ENCODE data around the gene USP17L5. TPM values are rescaled to one million over a fixed set of nuclear protein-coding genes. Genes with fewer than 3 reads are reported as not detected.
"Not testable (repeated sequence)": the region's sequence is repeated elsewhere in the genome, so short reads cannot be mapped to it uniquely, and the experiment has no call there.

Gene USP17L5
- total RNA-seq, 1 donor = not detected

DNA sequence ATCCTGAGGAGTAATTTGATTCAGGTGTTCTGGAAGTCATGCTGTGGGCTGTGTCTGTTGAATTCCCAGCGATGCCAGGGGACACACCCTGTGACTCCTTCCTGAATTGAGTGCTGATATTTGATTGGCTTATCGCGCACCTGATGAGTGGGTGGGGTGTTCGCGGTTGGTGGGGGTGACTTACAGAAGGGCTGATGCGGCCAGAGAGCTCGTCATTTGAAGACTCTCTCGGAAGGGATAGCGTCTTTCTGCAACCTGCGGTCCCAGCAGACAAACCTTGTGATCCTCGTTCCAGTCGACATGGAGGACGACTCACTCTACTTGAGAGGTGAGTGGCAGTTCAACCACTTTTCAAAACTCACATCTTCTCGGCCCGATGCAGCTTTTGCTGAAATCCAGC, 23.6 kb downstream of the USP17L5 start, which contains the start of gene USP17L30:
TSS of gene USP17L30 (plus strand) at position 301 of the 400 bp plus-strand sequence. CDS start at position 301, 0 bp downstream.
- not testable (repeated sequence) for H3K36me3 ChIP-seq (ENCODE audit: insufficient read depth, low read length); H3K27ac ChIP-seq (ENCODE audit: low read depth, low read length); H3K4me1 ChIP-seq (ENCODE audit: insufficient read depth, low read length); H2AFZ ChIP-seq (ENCODE audit: low read length); H3K4me2 ChIP-seq (ENCODE audit: insufficient read depth, low read length); DNase-seq (ENCODE audit: insufficient read length, low spot score, missing footprints); H3K4me3 ChIP-seq (ENCODE audit: insufficient read depth, low read length); H4K20me1 ChIP-seq (ENCODE audit: insufficient read depth, low read length); H3K79me2 ChIP-seq (ENCODE audit: insufficient read depth, low read length); H3K9me3 ChIP-seq (ENCODE audit: low read depth, low read length); H3K27me3 ChIP-seq (ENCODE audit: insufficient read depth, low read length)

DNA sequence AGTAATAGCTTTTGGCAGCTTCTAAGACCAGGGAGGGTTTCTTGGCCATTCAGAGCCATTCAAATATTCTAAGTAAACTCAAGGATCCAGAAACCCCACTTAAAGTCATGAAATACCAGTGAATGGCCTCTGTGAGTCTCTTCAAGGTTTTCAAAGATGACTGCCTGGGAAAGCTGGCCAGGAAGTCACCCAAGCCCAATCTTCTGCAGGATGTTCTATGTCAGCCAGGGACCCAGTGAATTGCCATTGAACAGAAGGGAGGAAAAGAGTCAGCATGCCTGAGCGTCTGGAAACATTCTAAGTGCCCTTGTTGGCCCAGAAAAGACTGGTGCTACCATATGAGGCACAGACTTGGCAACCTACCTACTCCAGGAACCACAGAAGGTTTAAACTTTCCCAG, 40.7 kb downstream of the USP17L5 start:
- not testable (repeated sequence) for H3K79me2 ChIP-seq (ENCODE audit: insufficient read depth, low read length); H3K27ac ChIP-seq (ENCODE audit: low read depth, low read length); H2AFZ ChIP-seq (ENCODE audit: low read length); H4K20me1 ChIP-seq (ENCODE audit: insufficient read depth, low read length); H3K36me3 ChIP-seq (ENCODE audit: insufficient read depth, low read length); H3K4me2 ChIP-seq (ENCODE audit: insufficient read depth, low read length); H3K4me3 ChIP-seq (ENCODE audit: insufficient read depth, low read length); H3K9me3 ChIP-seq (ENCODE audit: low read depth, low read length); H3K4me1 ChIP-seq (ENCODE audit: insufficient read depth, low read length); H3K27me3 ChIP-seq (ENCODE audit: insufficient read depth, low read length)
- peak; percentile 2 for DNase-seq (ENCODE audit: insufficient read length, low spot score, missing footprints)

DNA sequence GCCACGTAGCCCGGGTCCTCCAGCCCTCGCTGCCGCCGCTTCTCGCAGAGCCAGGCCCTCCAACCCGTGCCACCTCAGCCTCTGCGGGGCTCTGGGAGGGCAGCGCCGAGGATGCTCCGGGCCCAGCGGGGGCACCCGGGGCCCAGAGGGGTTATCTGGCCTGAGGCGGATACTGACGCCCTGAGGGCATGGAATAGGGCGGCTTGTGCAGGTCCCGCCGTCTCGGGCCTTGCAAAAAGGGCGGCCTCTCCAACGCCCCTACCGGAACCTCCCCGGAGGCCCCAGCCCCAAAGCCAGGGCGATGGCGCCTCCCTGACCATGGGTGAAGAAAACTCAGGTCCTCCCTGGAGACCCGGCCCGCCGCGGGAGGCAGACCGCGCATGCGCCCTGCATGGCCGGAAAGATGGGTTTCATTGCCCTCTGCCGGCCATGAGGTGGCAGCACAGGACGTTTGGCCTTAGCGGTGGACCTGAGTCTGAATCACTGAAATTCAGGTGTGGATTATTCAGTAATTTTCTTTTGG, 41.9 kb downstream of the USP17L5 start:
- peak overlapping the region; percentile 47 for H2AFZ ChIP-seq (ENCODE audit: low read length)
- H3K27me3 ChIP-seq (ENCODE audit: insufficient read depth, low read length); H4K20me1 ChIP-seq (ENCODE audit: insufficient read depth, low read length); H3K4me1 ChIP-seq (ENCODE audit: insufficient read depth, low read length); H3K27ac ChIP-seq (ENCODE audit: low read depth, low read length); H3K36me3 ChIP-seq (ENCODE audit: insufficient read depth, low read length); H3K4me2 ChIP-seq (ENCODE audit: insufficient read depth, low read length); H3K9me3 ChIP-seq (ENCODE audit: low read depth, low read length); H3K79me2 ChIP-seq (ENCODE audit: insufficient read depth, low read length): not testable (repeated sequence)
- H3K4me3 ChIP-seq (ENCODE audit: insufficient read depth, low read length) = peak overlapping the region; percentile 39
- DNase-seq (ENCODE audit: insufficient read length, low spot score, missing footprints) = peak; percentile 22

DNA sequence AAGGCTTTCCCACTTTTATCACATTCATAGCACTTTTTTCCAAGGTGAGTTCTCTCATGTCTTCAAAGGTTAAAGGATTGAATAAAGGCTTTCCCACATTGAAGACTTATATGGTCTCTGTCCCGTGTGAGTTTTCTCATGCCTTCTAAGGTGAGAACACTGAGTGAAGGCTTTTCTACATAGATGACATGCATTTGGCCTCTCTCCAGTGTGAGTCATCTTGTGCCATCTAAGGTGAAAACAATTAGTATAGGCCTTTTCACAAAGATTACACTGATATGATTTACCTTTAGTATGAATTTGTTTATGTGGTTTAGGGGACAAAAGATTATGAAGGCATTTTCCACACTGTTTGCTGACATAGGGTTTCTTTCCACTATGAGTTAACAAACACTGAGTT, 44.9 kb downstream of the USP17L5 start:
- Histone ChIP-seq H3K4me1 (ENCODE audit: insufficient read depth, low read length) (no peaks in the 10 kb centered on the region), H3K79me2 (ENCODE audit: insufficient read depth, low read length) (no peaks in the 10 kb centered on the region), H3K27me3 (ENCODE audit: insufficient read depth, low read length) (no peaks in the 10 kb centered on the region), H3K4me2 (ENCODE audit: insufficient read depth, low read length) (no peak overlapping the region), H2AFZ (ENCODE audit: low read length) (no peak overlapping the region), H3K4me3 (ENCODE audit: insufficient read depth, low read length) (no peak overlapping the region), H3K27ac (ENCODE audit: low read depth, low read length) (no peak overlapping the region), H4K20me1 (ENCODE audit: insufficient read depth, low read length) (no peaks in the 10 kb centered on the region), H3K9me3 (ENCODE audit: low read depth, low read length) (no peaks in the 10 kb centered on the region), H3K36me3 (ENCODE audit: insufficient read depth, low read length) (no peaks in the 10 kb centered on the region)
- TF ChIP-seq, protein P1, sequence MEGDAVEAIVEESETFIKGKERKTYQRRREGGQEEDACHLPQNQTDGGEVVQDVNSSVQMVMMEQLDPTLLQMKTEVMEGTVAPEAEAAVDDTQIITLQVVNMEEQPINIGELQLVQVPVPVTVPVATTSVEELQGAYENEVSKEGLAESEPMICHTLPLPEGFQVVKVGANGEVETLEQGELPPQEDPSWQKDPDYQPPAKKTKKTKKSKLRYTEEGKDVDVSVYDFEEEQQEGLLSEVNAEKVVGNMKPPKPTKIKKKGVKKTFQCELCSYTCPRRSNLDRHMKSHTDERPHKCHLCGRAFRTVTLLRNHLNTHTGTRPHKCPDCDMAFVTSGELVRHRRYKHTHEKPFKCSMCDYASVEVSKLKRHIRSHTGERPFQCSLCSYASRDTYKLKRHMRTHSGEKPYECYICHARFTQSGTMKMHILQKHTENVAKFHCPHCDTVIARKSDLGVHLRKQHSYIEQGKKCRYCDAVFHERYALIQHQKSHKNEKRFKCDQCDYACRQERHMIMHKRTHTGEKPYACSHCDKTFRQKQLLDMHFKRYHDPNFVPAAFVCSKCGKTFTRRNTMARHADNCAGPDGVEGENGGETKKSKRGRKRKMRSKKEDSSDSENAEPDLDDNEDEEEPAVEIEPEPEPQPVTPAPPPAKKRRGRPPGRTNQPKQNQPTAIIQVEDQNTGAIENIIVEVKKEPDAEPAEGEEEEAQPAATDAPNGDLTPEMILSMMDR (IDR thresholded peaks at IDR 0.05; ENCODE audit: extremely low read depth, low read depth, low read length) = no peak
- DNase-seq (ENCODE audit: insufficient read length, low spot score, missing footprints) = no peak

DNA sequence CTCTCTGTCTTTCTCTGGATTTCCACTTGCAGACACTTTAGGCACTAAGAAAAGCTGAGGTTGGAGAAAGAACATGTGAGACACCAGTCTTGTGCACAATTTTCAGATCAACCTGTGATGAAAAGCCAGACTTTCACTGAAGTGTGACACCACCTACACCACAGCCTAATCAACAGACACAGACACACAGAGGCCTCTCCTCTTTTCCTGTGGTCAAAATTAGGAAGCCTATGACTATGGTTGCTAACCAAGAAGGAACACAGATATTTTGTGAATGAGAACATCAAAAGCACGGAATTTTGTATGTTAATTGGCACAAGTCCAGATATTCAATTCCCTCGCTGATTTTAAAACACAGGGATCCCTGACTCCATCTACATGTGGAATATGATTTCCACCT, 49.8 kb downstream of the USP17L5 start:
- not testable (repeated sequence) for H3K27me3 ChIP-seq (ENCODE audit: insufficient read depth, low read length); H3K79me2 ChIP-seq (ENCODE audit: insufficient read depth, low read length); H3K27ac ChIP-seq (ENCODE audit: low read depth, low read length); H3K4me2 ChIP-seq (ENCODE audit: insufficient read depth, low read length); H4K20me1 ChIP-seq (ENCODE audit: insufficient read depth, low read length); H3K9me3 ChIP-seq (ENCODE audit: low read depth, low read length); H3K4me1 ChIP-seq (ENCODE audit: insufficient read depth, low read length); H3K36me3 ChIP-seq (ENCODE audit: insufficient read depth, low read length); H3K4me3 ChIP-seq (ENCODE audit: insufficient read depth, low read length); DNase-seq (ENCODE audit: insufficient read length, low spot score, missing footprints); H2AFZ ChIP-seq (ENCODE audit: low read length)

Other genes starting within 250 kb of the USP17L5 start
- not detected in 2 replicates for gene FAM90A26, start 169.0 kb upstream of the USP17L5 start, total RNA-seq
- gene USP17L10, start 128.7 kb upstream of the USP17L5 start, total RNA-seq = not detected in 2 replicates
- gene USP17L11, start 124.0 kb upstream of the USP17L5 start, total RNA-seq = not detected in 2 replicates
- gene USP17L12, start 119.3 kb upstream of the USP17L5 start, total RNA-seq = not detected in 2 replicates
- not detected in 2 replicates for gene USP17L13, start 114.5 kb upstream of the USP17L5 start, total RNA-seq
- not detected in 2 replicates for gene USP17L15, start 105.0 kb upstream of the USP17L5 start, total RNA-seq
- gene USP17L17, start 95.5 kb upstream of the USP17L5 start, total RNA-seq = not detected in 2 replicates
- not detected in 2 replicates for gene USP17L18, start 90.8 kb upstream of the USP17L5 start, total RNA-seq
- gene USP17L19, start 86.0 kb upstream of the USP17L5 start, total RNA-seq = not detected in 2 replicates
- gene USP17L20, start 81.3 kb upstream of the USP17L5 start, total RNA-seq = not detected in 2 replicates
- not detected in 2 replicates for gene USP17L21, start 76.5 kb upstream of the USP17L5 start, total RNA-seq
- gene USP17L22, start 71.8 kb upstream of the USP17L5 start, total RNA-seq = not detected in 2 replicates
- gene USP17L24, start 14.2 kb upstream of the USP17L5 start, total RNA-seq = not detected in 2 replicates
- gene USP17L25, start 9.5 kb upstream of the USP17L5 start, total RNA-seq = not detected in 2 replicates
- gene USP17L26, start 4.7 kb upstream of the USP17L5 start, total RNA-seq = not detected in 2 replicates
- not detected in 2 replicates for gene USP17L27, start 4.7 kb downstream of the USP17L5 start, total RNA-seq
- not detected in 2 replicates for gene USP17L28, start 9.5 kb downstream of the USP17L5 start, total RNA-seq
- not detected in 2 replicates for gene USP17L29, start 14.2 kb downstream of the USP17L5 start, total RNA-seq
- gene USP17L30, start 23.7 kb downstream of the USP17L5 start, total RNA-seq = not detected in 2 replicates
- not detected in 2 replicates for gene DEFB131A, start 105.0 kb downstream of the USP17L5 start, total RNA-seq

Data from osteoblast (primary cell).